Activated CD4-positive, alpha-beta memory T cell treated with anti-CD3 and anti-CD28 coated beads for 36 hours (primary cell): ENCODE data around the gene FRMD4A. TPM values are rescaled to one million over a fixed set of nuclear protein-coding genes. Genes with fewer than 3 reads are reported as not detected.

Experiments used
- CTCF ChIA-PET: fragments of 350-600 bp; sonication (Branson Sonifier 250); formaldehyde crosslinking; loops from one replicate; lab custom pipeline; 2021; ENCODE audit warnings: antibody characterized with exemption, inconsistent platforms; lab: Charles Lee
- POLR2A ChIA-PET: fragments of 350-600 bp; sonication (Branson Sonifier 250); formaldehyde crosslinking; loops from one replicate; lab custom pipeline; 2021; ENCODE audit warnings: antibody characterized with exemption; lab: Charles Lee
- DNase-seq: peaks from one replicate; pipeline ENCODE4 v3.0.0-alpha.2; 2020
- H3K27ac Mint-ChIP-seq: one replicate; pipeline ENCODE4 v1.8.0; 2021; ENCODE audit warnings: mixed read lengths
- H3K27me3 Mint-ChIP-seq: one replicate; pipeline ENCODE4 v1.8.0; 2021; ENCODE audit warnings: mixed read lengths
- H3K36me3 Mint-ChIP-seq: one replicate; pipeline ENCODE4 v1.8.0; 2021; ENCODE audit warnings: mixed read lengths
- H3K4me1 Mint-ChIP-seq: one replicate; pipeline ENCODE4 v1.8.0; 2021; ENCODE audit warnings: low read depth, mixed read lengths
- H3K4me3 Mint-ChIP-seq: one replicate; pipeline ENCODE4 v1.8.0; 2021; ENCODE audit warnings: mild to moderate bottlenecking, mixed read lengths
- H3K9me3 Mint-ChIP-seq: one replicate; pipeline ENCODE4 v1.8.0; 2021; ENCODE audit warnings: mixed read lengths
- intact Hi-C: fragments of 100-400 bp; cut with micrococcal nuclease; formaldehyde crosslinking; loops from one replicate; pipeline ENCODE4 v1.15.1; 2023
- total RNA-seq, 2 experiments: library from RNA; stranded (reverse); gene quantifications; one replicate each; pipeline ENCODE4 v1.2.3, GENCODE V29; 2021

FRMD4A gene
- total RNA-seq, 2 experiments from 2014 or later, result 0.31 to 1.7 TPM

GRCh38 chr10:13761490-13762091 is 569.1 kb downstream of the FRMD4A start:
- H3K36me3 Mint-ChIP-seq, result no peaks in the 10 kb centered on the region
- POLR2A ChIA-PET, result no interaction called here
- H3K27ac Mint-ChIP-seq, result no peak overlapping the region
- H3K27me3 Mint-ChIP-seq, result no peaks in the 10 kb centered on the region
- no peak for DNase-seq
- no peak overlapping the region for H3K4me3 Mint-ChIP-seq
- no peaks in the 10 kb centered on the region for H3K9me3 Mint-ChIP-seq
- H3K4me1 Mint-ChIP-seq, result peaks cover 8% of the 10 kb centered on the region
- CTCF ChIA-PET, result no interaction called here
- intact Hi-C loops, result no loop called here

DNA sequence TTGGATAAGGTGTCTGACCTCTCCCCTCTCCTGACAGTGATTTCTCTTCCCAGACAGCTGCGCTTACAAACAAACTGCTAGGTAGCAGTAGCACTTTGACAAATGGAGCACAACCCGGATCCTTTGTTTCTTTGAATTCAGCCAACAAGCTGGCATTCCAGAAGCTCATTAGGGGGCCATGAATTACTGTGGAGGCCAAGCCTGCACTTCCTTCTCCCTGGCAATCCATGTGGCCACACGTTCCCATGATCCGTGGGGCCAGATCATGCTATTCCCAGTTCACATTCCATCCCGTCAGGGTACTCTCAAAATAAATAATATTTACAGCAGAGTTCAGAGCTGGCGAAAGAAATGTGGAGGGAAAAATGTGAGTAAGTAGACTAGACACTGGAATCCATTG is 571.6 kb downstream of the FRMD4A start:
- Mint-ChIP-seq H3K27me3 (no peaks in the 10 kb centered on the region), H3K9me3 (no peaks in the 10 kb centered on the region), H3K27ac (no peak overlapping the region), H3K36me3 (no peaks in the 10 kb centered on the region), H3K4me3 (no peak overlapping the region), H3K4me1 (peaks cover 8% of the 10 kb centered on the region)
- POLR2A ChIA-PET, result no interaction called here
- intact Hi-C loops, result no loop called here
- DNase-seq, result no peak
- CTCF ChIA-PET, result no interaction called here

GRCh38 chr10:13758756-13759155 is 572.0 kb downstream of the FRMD4A start:
- CTCF ChIA-PET, result interaction anchor here (0.6 kb wide), 1 partner anchor 99 kb away, joined by 3 read pairs; no protein-coding TSS in a partner anchor

GRCh38 chr10:13758312-13758711 is 572.4 kb downstream of the FRMD4A start:
- H3K36me3 Mint-ChIP-seq, result no peaks in the 10 kb centered on the region
- intact Hi-C loops, result no loop called here
- DNase-seq, result no peak
- no peak overlapping the region for H3K4me3 Mint-ChIP-seq
- H3K27me3 Mint-ChIP-seq, result no peaks in the 10 kb centered on the region
- CTCF ChIA-PET, result interaction anchor here (0.6 kb wide), 1 partner anchor 99 kb away, joined by 3 read pairs; no protein-coding TSS in a partner anchor
- no peak overlapping the region for H3K27ac Mint-ChIP-seq
- peaks cover 8% of the 10 kb centered on the region for H3K4me1 Mint-ChIP-seq
- POLR2A ChIA-PET, result no interaction called here
- H3K9me3 Mint-ChIP-seq, result no peaks in the 10 kb centered on the region

More at GRCh38 chr10:13758756-13759155, 572.0 kb downstream of the FRMD4A start:
- POLR2A ChIA-PET, result no interaction called here
- Mint-ChIP-seq H3K27ac (no peak overlapping the region), H3K27me3 (no peaks in the 10 kb centered on the region), H3K36me3 (no peaks in the 10 kb centered on the region), H3K4me1 (peaks cover 8% of the 10 kb centered on the region), H3K9me3 (no peaks in the 10 kb centered on the region), H3K4me3 (no peak overlapping the region)
- intact Hi-C loops, result no loop called here
- no peak for DNase-seq

DNA sequence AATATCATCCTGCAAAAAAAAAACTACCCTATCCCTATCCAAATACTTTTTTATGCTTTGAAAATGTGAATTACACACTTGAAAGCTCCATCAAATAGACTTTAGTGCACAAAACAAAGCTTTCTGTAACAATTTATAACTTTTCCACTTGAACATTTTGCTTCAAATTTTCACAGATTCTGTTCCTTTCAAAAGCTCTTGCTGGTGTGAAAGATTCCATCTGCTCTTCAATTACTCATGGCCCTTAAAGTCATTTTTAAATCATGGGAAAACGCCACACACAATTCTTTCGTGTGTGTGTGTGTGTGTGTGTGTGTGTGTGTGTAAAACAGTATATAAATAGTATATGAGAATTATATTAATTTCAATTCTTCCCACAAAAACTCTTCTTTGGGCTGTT is 576.4 kb downstream of the FRMD4A start:
- CTCF ChIA-PET, result interaction anchor here (0.6 kb wide), 1 partner anchor 285 kb away, joined by 3 read pairs; no protein-coding TSS in a partner anchor

DNA sequence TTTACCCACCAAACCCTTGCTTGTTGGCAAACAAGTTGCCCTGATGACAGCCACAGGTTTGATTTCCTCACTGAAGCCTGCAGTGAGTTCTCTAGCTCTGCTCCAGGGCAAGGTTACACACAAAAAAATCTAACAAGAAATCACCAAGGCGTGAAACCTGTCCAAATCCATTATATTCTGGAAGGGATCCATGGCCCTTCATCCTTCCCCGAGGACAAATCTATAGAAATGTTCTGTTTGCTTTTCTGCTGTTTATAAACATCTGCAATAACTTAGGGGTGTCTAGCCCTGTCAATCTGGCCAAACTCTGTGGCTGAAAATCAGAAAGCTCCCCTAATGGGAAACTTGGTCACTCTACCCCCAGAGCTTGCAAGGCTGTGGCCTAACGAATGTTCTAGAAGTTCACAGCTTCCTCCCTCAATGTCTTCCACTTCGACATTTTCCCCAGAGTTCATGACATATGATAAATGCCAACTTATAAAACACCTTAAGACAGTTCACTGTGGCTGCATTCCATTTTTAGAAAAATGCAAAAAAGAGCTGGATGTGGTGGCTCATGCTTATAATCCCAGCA is 579.4 kb downstream of the FRMD4A start:
- CTCF ChIA-PET, result no interaction called here

More for the DNA sequence above, 576.4 kb downstream of the FRMD4A start:
- H3K9me3 Mint-ChIP-seq, result no peaks in the 10 kb centered on the region
- intact Hi-C loops, result no loop called here
- H3K4me3 Mint-ChIP-seq, result no peak overlapping the region
- POLR2A ChIA-PET, result no interaction called here
- H3K36me3 Mint-ChIP-seq, result no peaks in the 10 kb centered on the region
- DNase-seq, result no peak
- no peaks in the 10 kb centered on the region for H3K27me3 Mint-ChIP-seq
- H3K27ac Mint-ChIP-seq, result no peak overlapping the region
- H3K4me1 Mint-ChIP-seq, result peaks cover 8% of the 10 kb centered on the region

DNA sequence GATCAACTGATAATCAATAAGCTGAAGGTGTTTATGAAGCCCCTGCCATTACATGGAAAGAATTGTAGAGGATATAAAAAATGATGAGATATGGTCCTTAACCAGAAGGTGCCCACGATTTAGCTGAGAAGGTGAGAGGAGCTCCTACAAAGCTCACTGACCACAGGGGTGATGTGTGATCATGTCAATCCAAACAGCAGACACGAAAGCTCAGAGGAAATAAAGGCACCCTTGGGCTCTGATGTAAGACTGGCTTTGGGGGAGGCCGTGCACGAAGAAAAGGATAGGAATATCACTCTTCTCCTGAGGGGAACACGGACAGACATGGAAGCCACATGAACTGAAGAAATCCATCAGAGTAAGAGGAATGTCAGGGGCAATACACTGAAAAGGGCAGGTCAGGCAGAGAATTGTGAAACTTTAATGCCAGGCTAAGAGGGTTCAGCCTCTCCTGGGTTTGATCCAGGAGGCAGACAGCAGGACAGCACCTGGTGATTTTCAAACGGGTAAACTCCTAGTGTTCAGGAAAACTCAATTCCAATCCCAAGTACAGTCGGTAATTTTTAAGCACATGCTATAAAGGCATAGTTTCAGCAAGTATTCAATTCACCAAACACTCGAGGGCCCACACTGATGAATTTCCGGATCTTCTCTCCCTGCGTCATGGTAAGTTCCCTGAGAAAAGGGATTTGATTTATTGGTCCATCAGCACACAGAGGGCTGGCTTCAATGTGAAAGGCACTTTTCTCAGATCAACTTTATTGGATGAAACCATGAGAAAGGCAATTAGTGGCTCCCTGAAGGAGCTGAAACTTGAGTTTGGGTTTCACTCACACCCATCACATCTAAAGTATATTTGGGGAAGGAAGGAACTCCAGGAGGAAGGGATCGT is 580.2 kb downstream of the FRMD4A start:
- H3K9me3 Mint-ChIP-seq, result no peaks in the 10 kb centered on the region
- intact Hi-C loops, result no loop called here
- no peak for DNase-seq
- H3K27me3 Mint-ChIP-seq, result no peaks in the 10 kb centered on the region
- CTCF ChIA-PET, result no interaction called here
- H3K36me3 Mint-ChIP-seq, result no peaks in the 10 kb centered on the region
- no peak overlapping the region for H3K4me3 Mint-ChIP-seq
- POLR2A ChIA-PET, result interaction anchor here (0.9 kb wide), 1 partner anchor 34 kb away, joined by 3 read pairs; no protein-coding TSS in a partner anchor
- H3K27ac Mint-ChIP-seq, result no peak overlapping the region
- peaks cover 6% of the 10 kb centered on the region for H3K4me1 Mint-ChIP-seq

More for the DNA sequence above, 579.4 kb downstream of the FRMD4A start:
- no peaks in the 10 kb centered on the region for H3K9me3 Mint-ChIP-seq
- H3K27me3 Mint-ChIP-seq, result no peaks in the 10 kb centered on the region
- DNase-seq, result no peak
- no peaks in the 10 kb centered on the region for H3K36me3 Mint-ChIP-seq
- intact Hi-C loops, result no loop called here
- H3K4me3 Mint-ChIP-seq, result no peak overlapping the region
- peaks cover 6% of the 10 kb centered on the region for H3K4me1 Mint-ChIP-seq
- POLR2A ChIA-PET, result no interaction called here
- no peak overlapping the region for H3K27ac Mint-ChIP-seq

DNA sequence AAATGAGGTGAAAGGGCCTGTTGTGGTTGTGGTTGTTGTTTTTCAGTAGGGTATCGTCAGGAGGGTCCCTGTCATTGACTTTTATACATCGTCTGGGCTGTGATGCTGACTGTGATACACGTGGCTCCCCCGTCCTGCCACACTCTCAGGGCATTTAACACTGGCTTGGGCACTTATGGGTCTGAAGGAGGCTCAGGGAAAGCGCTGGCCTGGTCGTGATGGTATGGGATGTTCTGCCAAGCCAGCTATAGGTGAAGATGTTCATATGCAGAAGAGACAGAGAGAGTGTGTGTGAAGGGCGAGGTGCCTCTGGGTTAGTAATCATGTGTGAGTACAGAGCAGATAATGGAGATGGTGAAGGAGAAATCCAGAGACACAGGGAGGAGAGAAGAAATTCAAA is 585.5 kb downstream of the FRMD4A start:
- CTCF ChIA-PET, result no interaction called here
- H3K4me1 Mint-ChIP-seq, result peaks cover 10% of the 10 kb centered on the region
- H3K4me3 Mint-ChIP-seq, result no peak overlapping the region
- POLR2A ChIA-PET, result no interaction called here
- intact Hi-C loops, result no loop called here
- no peaks in the 10 kb centered on the region for H3K9me3 Mint-ChIP-seq
- H3K27ac Mint-ChIP-seq, result no peak overlapping the region
- DNase-seq, result no peak
- no peaks in the 10 kb centered on the region for H3K36me3 Mint-ChIP-seq
- H3K27me3 Mint-ChIP-seq, result peaks cover 20% of the 10 kb centered on the region

GRCh38 chr10:13743963-13744362 is 586.8 kb downstream of the FRMD4A start:
- Mint-ChIP-seq H3K4me1 (peaks cover 10% of the 10 kb centered on the region), H3K4me3 (no peak overlapping the region), H3K27ac (no peak overlapping the region), H3K27me3 (peaks cover 20% of the 10 kb centered on the region), H3K36me3 (no peaks in the 10 kb centered on the region), H3K9me3 (no peaks in the 10 kb centered on the region)
- intact Hi-C loops, result no loop called here
- no peak for DNase-seq
- CTCF ChIA-PET, result no interaction called here
- POLR2A ChIA-PET, result no interaction called here

GRCh38 chr10:13743101-13743693 is 587.5 kb downstream of the FRMD4A start:
- ChIA-PET CTCF (no interaction called here), POLR2A (no interaction called here)
- H3K4me1 Mint-ChIP-seq, result peaks cover 10% of the 10 kb centered on the region
- H3K27me3 Mint-ChIP-seq, result peaks cover 20% of the 10 kb centered on the region
- H3K4me3 Mint-ChIP-seq, result no peak overlapping the region
- DNase-seq, result no peak
- no peaks in the 10 kb centered on the region for H3K36me3 Mint-ChIP-seq
- intact Hi-C loops, result no loop called here
- no peaks in the 10 kb centered on the region for H3K9me3 Mint-ChIP-seq
- H3K27ac Mint-ChIP-seq, result no peak overlapping the region

- CTCF ChIA-PET, result no interaction called here
- no peaks in the 10 kb centered on the region for H3K36me3 Mint-ChIP-seq
- no peaks in the 10 kb centered on the region for H3K9me3 Mint-ChIP-seq
Measured at GRCh38 chr10:13741438-13741837, 589.3 kb downstream of the FRMD4A start.

DNA sequence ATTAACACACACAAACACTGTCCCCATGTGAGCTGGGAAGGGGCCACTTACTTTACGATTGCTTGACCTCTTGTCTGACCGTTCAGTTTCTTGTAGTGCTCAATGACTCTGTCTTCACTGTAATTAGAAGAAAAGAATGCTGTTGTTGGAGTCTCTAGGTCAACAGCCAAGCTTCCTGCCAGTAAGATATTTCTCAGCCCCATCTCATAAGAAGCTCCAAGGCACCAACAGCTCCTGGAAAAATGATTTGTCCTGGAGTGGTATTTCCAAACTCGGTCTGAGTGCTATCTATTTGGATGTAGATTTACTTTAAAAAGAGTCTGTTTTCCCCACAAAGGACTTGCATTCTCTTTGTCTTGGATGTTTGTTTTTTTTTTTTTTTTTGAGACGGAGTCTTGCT is 590.3 kb downstream of the FRMD4A start:
- intact Hi-C loops, result no loop called here
- no peaks in the 10 kb centered on the region for H3K9me3 Mint-ChIP-seq
- H3K27me3 Mint-ChIP-seq, result peaks cover 20% of the 10 kb centered on the region
- ChIA-PET CTCF (interaction anchor here (0.7 kb wide), 1 partner anchor 934 kb away, joined by 3 read pairs; no protein-coding TSS in a partner anchor), POLR2A (no interaction called here)
- H3K4me3 Mint-ChIP-seq, result no peak overlapping the region
- peaks cover 3% of the 10 kb centered on the region for H3K4me1 Mint-ChIP-seq
- H3K36me3 Mint-ChIP-seq, result no peaks in the 10 kb centered on the region
- H3K27ac Mint-ChIP-seq, result no peak overlapping the region
- DNase-seq, result no peak

More at GRCh38 chr10:13741438-13741837, 589.3 kb downstream of the FRMD4A start:
- no peak for DNase-seq
- H3K4me3 Mint-ChIP-seq, result no peak overlapping the region
- intact Hi-C loops, result no loop called here
- POLR2A ChIA-PET, result no interaction called here
- no peak overlapping the region for H3K27ac Mint-ChIP-seq
- peaks cover 20% of the 10 kb centered on the region for H3K27me3 Mint-ChIP-seq
- H3K4me1 Mint-ChIP-seq, result peaks cover 5% of the 10 kb centered on the region
